Nephron progenitor cell (in vitro differentiated cells): ENCODE measurements around the gene FKBP1A.

Source experiments
- DNase-seq: peaks from one replicate; pipeline ENCODE4 v3.0.0; 2021
- H3K27ac Mint-ChIP-seq: 2 replicates; pipeline ENCODE4 v1.8.0; 2021; ENCODE audit warnings: mild to moderate bottlenecking, moderate library complexity, mixed read lengths
- H3K27me3 Mint-ChIP-seq: 2 replicates; pipeline ENCODE4 v1.8.0; 2021; ENCODE audit warnings: mild to moderate bottlenecking, low read depth, mixed read lengths; ENCODE audit not compliant: poor library complexity
- H3K36me3 Mint-ChIP-seq: 2 replicates; pipeline ENCODE4 v1.8.0; 2021; ENCODE audit warnings: low read depth, mixed read lengths
- H3K4me1 Mint-ChIP-seq: 2 replicates; pipeline ENCODE4 v1.8.0; 2021; ENCODE audit warnings: mixed read lengths
- H3K4me3 Mint-ChIP-seq: 2 replicates; pipeline ENCODE4 v1.8.0; 2021; ENCODE audit warnings: mild to moderate bottlenecking, moderate library complexity, mixed read lengths
- H3K9me3 Mint-ChIP-seq: 2 replicates; pipeline ENCODE4 v1.8.0; 2021; ENCODE audit warnings: mild to moderate bottlenecking, moderate library complexity, mixed read lengths
- CTCF ChIP-seq: fragments of 200-600 bp; sonication (generic); IDR thresholded peaks from 2 replicates; pipeline ENCODE4 v1.5.0; 2021; ENCODE audit warnings: antibody characterized with exemption

The FKBP1A gene

GRCh38 chr20:1370548-1371110, 22.2 kb downstream of the FKBP1A start:
- no peak for DNase-seq
- H3K27me3 Mint-ChIP-seq: peaks cover 2% of the 10 kb centered on the region
- H3K27ac Mint-ChIP-seq: peak overlapping the region; percentile 84
- peaks cover 59% of the 10 kb centered on the region for H3K4me1 Mint-ChIP-seq
- H3K36me3 Mint-ChIP-seq: peaks cover 59% of the 10 kb centered on the region
- peaks cover 10% of the 10 kb centered on the region for H3K9me3 Mint-ChIP-seq
- H3K4me3 Mint-ChIP-seq: no peak overlapping the region
- TF ChIP-seq CTCF: no peak

- DNase-seq: no peak
- peaks cover 2% of the 10 kb centered on the region for H3K27me3 Mint-ChIP-seq
- no peak overlapping the region for H3K4me3 Mint-ChIP-seq
- peaks cover 65% of the 10 kb centered on the region for H3K36me3 Mint-ChIP-seq
- H3K9me3 Mint-ChIP-seq: peaks cover 17% of the 10 kb centered on the region
- H3K4me1 Mint-ChIP-seq: peaks cover 53% of the 10 kb centered on the region
- H3K27ac Mint-ChIP-seq: peak overlapping the region; percentile 87
- TF ChIP-seq CTCF: no peak
These were observed 22.9 kb downstream of the FKBP1A start for GRCh38 chr20:1369970-1370369.

GRCh38 chr20:1368448-1369199, 24.2 kb downstream of the FKBP1A start:
- peaks cover 46% of the 10 kb centered on the region for H3K4me1 Mint-ChIP-seq
- DNase-seq: no peak
- H3K36me3 Mint-ChIP-seq: peaks cover 70% of the 10 kb centered on the region
- H3K9me3 Mint-ChIP-seq: peaks cover 17% of the 10 kb centered on the region
- TF ChIP-seq CTCF: no peak
- H3K27ac Mint-ChIP-seq: peak overlapping the region; percentile 97
- H3K27me3 Mint-ChIP-seq: peaks cover under 1% of the 10 kb centered on the region
- H3K4me3 Mint-ChIP-seq: no peak overlapping the region

- no peak for DNase-seq
- peaks cover 70% of the 10 kb centered on the region for H3K36me3 Mint-ChIP-seq
- peaks cover 43% of the 10 kb centered on the region for H3K4me1 Mint-ChIP-seq
- no peak for TF ChIP-seq CTCF
- no peak overlapping the region for H3K4me3 Mint-ChIP-seq
- no peaks in the 10 kb centered on the region for H3K27me3 Mint-ChIP-seq
- peak overlapping the region; percentile 97 for H3K27ac Mint-ChIP-seq
- H3K9me3 Mint-ChIP-seq: peaks cover 17% of the 10 kb centered on the region
These were observed 25.4 kb downstream of the FKBP1A start for GRCh38 chr20:1367479-1367878.

GRCh38 chr20:1364106-1364505, 28.7 kb downstream of the FKBP1A start:
- H3K27me3 Mint-ChIP-seq: no peaks in the 10 kb centered on the region
- H3K27ac Mint-ChIP-seq: peak overlapping the region; percentile 3
- H3K36me3 Mint-ChIP-seq: peaks cover 96% of the 10 kb centered on the region
- DNase-seq: no peak
- peaks cover 15% of the 10 kb centered on the region for H3K4me1 Mint-ChIP-seq
- no peak for TF ChIP-seq CTCF
- H3K9me3 Mint-ChIP-seq: peaks cover 17% of the 10 kb centered on the region
- H3K4me3 Mint-ChIP-seq: no peak overlapping the region

- H3K36me3 Mint-ChIP-seq: peaks cover 98% of the 10 kb centered on the region
- DNase-seq: no peak
- H3K4me3 Mint-ChIP-seq: no peak overlapping the region
- H3K27ac Mint-ChIP-seq: peak overlapping the region; percentile 36
- no peak for TF ChIP-seq CTCF
- H3K4me1 Mint-ChIP-seq: peaks cover 9% of the 10 kb centered on the region
- no peaks in the 10 kb centered on the region for H3K27me3 Mint-ChIP-seq
- peaks cover 17% of the 10 kb centered on the region for H3K9me3 Mint-ChIP-seq
These were observed 29.3 kb downstream of the FKBP1A start for GRCh38 chr20:1363522-1363921.
